Measurements from ENCODE around the gene SCAMP4. TPM values are rescaled to one million over a fixed set of nuclear protein-coding genes. Genes with fewer than 3 reads are reported as not detected.

SCAMP4 gene
- total and polyA plus RNA-seq, 2 of the 13 experiments (the other 11 are each of a cell fraction or from before 2014, with no cell fraction given): 10.7 to 13.7 TPM

GRCh38 chr19:1864480-1865171 is 40.6 kb upstream of the SCAMP4 start (continued):
- TF ChIP-seq TFDP1 (CRISPR knock-in tag; IDR thresholded peaks at IDR 0.05; ENCODE audit: borderline replicate concordance) (peak; percentile 41; the same call in 1 of the 2 replicates), MTF2 (CRISPR knock-in tag; IDR thresholded peaks at IDR 0.05; ENCODE audit: borderline replicate concordance) (no peak; the same call in 1 of the 2 replicates), IRF9 (CRISPR knock-in tag; IDR thresholded peaks at IDR 0.05; ENCODE audit: borderline replicate concordance) (no peak), PPARG (CRISPR knock-in tag; conservative IDR thresholded peaks at IDR 0.05) (peak; percentile 58; the same call in 1 of the 2 replicates), NFIC (IDR thresholded peaks at IDR 0.05; ENCODE audit: low read length) (no peak), ZSCAN9 (CRISPR knock-in tag; IDR thresholded peaks at IDR 0.05; ENCODE audit: borderline replicate concordance) (0 out of 2 replicates have a peak, but pooled peaks have one; percentile 45), NFIB (CRISPR knock-in tag; IDR thresholded peaks at IDR 0.05; ENCODE audit: borderline replicate concordance) (no peak), ZBTB25 (CRISPR knock-in tag; IDR thresholded peaks at IDR 0.05) (no peak), ZNF646 (CRISPR knock-in tag; IDR thresholded peaks at IDR 0.05) (no peak), DPF2 (CRISPR knock-in tag; IDR thresholded peaks at IDR 0.05; ENCODE audit: borderline replicate concordance, low read depth) (no peak), GTF2F1 (IDR thresholded peaks at IDR 0.05; ENCODE audit: low read length) (no peak), AHR (CRISPR knock-in tag; IDR thresholded peaks at IDR 0.05) (no peak), ZNF136 (CRISPR knock-in tag; IDR thresholded peaks at IDR 0.05; ENCODE audit: low read depth) (no peak), SP4 (CRISPR knock-in tag; IDR thresholded peaks at IDR 0.05) (peak; percentile 68; the same call in 1 of the 2 replicates), ZNF225 (CRISPR knock-in tag; IDR thresholded peaks at IDR 0.05) (no peak), GPBP1L1 (CRISPR knock-in tag; IDR thresholded peaks at IDR 0.05) (no peak), ELF4 (CRISPR knock-in tag; IDR thresholded peaks at IDR 0.05; ENCODE audit: borderline replicate concordance) (0 out of 2 replicates have a peak, but pooled peaks have one; percentile 58), ZNF674 (CRISPR knock-in tag; IDR thresholded peaks at IDR 0.05; ENCODE audit: low read depth) (no peak)

All from HepG2 (cell line).